ENCODE measurements around the gene RFC1.

- no peak for TF ChIP-seq FOXA1 (IDR thresholded peaks at IDR 0.05)
- no peak for TF ChIP-seq ARNT (IDR thresholded peaks at IDR 0.05)
- TF ChIP-seq BHLHE40 (IDR thresholded peaks at IDR 0.05; ENCODE audit: borderline replicate concordance): no peak
- no peak for TF ChIP-seq ELF4 (IDR thresholded peaks at IDR 0.05)
- TF ChIP-seq FOXK2 (IDR thresholded peaks at IDR 0.05): no peak
- TF ChIP-seq SUZ12 (IDR thresholded peaks at IDR 0.05): no peak
- TF ChIP-seq, protein P1, sequence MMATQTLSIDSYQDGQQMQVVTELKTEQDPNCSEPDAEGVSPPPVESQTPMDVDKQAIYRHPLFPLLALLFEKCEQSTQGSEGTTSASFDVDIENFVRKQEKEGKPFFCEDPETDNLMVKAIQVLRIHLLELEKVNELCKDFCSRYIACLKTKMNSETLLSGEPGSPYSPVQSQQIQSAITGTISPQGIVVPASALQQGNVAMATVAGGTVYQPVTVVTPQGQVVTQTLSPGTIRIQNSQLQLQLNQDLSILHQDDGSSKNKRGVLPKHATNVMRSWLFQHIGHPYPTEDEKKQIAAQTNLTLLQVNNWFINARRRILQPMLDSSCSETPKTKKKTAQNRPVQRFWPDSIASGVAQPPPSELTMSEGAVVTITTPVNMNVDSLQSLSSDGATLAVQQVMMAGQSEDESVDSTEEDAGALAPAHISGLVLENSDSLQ (IDR thresholded peaks at IDR 0.05): no peak
- no peak for TF ChIP-seq TARDBP (IDR thresholded peaks at IDR 0.05)
- no peak for TF ChIP-seq SP1 (IDR thresholded peaks at IDR 0.05)
- TF ChIP-seq ZNF384 (IDR thresholded peaks at IDR 0.05): no peak
- TF ChIP-seq HDGF (IDR thresholded peaks at IDR 0.05; ENCODE audit: borderline replicate concordance): no peak
- TF ChIP-seq NFRKB (IDR thresholded peaks at IDR 0.05): no peak
- no peak for TF ChIP-seq LEF1 (IDR thresholded peaks at IDR 0.05; ENCODE audit: borderline replicate concordance)
- TF ChIP-seq FOXM1 (IDR thresholded peaks at IDR 0.05; ENCODE audit: borderline replicate concordance): no peak
Measured at GRCh38 chr4:39255871-39256270, 110.3 kb downstream of the RFC1 start.
